Activated CD4-positive, alpha-beta T cell treated with anti-CD3 and anti-CD28 coated beads, Interleukin-2, Interleukin-4, amounts not matched to agents 100 ng/mL and 50 ng/mL, durations not matched to agents 16 hours and 8 hours (primary cell): Measurements from ENCODE around the gene PROSER1.
"Not testable (repeated sequence)": the region's sequence is repeated elsewhere in the genome, so short reads cannot be mapped to it uniquely, and the experiment has no call there.

Experiments used
- DNase-seq: peaks from one replicate; pipeline ENCODE4 v3.0.0-alpha.2; 2020; ENCODE audit warnings: low spot score

Gene PROSER1

DNA sequence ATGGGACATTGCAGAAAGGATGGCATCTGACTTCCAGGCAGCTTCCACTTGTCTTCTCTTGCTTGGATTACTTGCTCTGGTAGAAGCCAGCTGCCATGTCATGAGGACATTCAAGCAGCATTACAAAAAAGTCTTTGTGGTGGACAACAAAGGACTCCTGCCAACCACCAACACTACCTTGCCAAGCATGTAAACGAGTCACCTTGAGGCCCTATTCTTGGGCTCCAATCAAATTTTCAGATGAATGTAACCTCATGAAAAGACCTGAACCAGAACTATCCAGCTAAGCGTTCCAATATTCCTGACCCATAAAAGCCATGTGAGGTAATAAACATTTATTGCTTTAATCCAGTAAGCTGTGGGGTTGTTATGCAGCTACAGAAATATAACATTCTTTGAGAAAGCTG, 12.5 kb downstream of the PROSER1 start:
- no peak for DNase-seq

DNA sequence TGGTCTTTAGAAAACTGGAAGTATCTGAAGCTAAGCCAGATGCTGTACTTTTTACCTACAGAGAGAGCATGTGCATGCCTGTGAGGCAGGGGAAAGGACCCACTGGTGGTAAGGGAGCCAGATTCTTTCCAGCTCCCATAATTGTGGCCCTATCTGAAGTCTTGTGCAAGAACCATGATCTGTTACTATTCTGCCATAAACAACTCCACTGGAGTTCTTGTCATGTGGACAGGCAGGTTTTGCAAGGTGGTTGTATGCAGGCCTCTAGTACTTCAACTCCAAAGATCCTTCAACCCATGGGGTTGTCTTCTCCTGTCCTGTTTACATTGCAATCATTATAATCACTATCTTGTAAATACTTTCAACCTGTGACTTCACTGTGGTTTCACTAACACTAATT, 14.1 kb downstream of the PROSER1 start:
- no peak for DNase-seq

DNA sequence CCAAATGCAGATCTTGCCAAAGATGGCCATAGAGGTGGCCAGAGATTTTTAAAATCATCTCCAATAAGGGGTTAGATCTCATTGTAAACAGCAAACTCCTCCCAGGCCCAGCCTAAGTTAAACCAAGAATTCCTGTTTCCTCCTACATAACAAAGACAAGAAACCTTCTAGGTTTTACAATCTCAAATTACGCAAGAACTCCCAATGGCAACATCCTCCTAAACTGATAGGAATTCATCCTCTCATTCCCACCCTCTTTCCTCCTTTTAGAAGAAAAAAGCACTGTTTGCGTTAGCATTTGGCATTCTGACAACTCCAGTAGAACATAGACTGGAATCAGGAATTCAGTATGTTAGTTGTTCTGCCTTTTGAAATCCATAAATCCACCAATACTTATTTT, 14.6 kb downstream of the PROSER1 start:
- DNase-seq: no peak

DNA sequence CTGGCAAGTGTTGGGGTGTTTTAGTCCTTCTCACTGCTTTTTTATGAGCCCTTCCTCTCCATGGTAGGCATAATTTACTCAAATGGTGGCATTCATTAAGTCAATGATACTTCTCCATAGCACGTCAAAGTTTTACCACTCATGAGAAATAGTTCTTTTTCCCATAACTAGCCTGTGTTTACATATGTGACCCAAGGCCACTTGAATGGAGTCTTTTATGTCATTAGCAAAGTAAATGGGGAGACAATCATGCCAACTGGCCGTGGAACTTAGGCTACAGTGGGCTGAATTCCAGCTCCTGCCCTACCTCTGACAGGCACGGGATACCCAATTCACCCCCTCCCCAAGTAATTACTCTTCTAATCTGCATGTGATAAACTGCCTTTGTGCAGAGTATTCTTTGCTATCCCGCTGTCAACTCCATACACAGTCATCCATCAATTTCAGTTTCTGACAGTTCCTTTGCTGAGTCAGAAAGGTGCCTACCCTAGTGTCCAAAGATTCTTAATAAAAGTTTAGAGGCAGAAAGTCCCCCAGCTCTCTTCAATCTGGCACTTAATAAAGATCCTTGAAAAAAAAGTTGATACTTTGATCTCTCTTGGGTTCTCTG, 16.9 kb downstream of the PROSER1 start:
- DNase-seq: no peak

DNA sequence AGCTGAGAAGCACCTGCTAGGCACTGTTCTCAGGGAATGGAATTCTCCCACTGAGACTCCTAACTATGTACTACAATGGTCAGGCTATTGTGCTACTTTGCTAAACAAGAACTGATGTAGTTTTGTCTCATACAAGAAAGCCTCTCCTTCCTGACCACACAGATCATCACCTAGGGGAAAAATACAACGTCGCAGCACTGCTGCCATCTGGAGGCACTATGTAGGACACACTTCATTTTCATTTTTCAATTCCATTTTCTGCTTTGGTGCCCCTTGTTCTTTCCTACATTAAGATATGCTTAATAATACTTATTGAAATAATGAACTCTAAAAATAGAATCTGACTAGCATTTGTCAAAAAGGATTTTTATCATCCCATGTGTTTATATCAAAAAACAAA, 21.1 kb downstream of the PROSER1 start:
- peak; percentile 51 for DNase-seq

DNA sequence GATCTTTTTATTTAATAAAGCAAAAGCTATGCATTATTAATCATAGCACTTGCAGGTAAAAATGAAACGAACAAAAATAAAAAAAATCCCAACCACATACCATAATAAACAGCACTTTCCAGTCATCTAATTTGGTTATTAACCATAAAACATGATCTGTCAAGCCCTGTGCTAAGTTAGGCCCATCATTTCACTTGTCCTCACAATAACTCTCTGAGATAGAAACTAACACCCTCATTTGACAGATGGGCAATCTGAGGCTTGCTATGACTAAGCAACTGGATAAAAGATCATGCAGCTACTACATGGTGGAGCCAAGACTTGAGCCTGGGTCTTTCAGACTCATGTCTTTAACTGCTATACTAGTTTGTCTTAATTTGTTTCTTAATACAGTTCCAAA, 21.8 kb downstream of the PROSER1 start:
- peak; percentile 60 for DNase-seq

DNA sequence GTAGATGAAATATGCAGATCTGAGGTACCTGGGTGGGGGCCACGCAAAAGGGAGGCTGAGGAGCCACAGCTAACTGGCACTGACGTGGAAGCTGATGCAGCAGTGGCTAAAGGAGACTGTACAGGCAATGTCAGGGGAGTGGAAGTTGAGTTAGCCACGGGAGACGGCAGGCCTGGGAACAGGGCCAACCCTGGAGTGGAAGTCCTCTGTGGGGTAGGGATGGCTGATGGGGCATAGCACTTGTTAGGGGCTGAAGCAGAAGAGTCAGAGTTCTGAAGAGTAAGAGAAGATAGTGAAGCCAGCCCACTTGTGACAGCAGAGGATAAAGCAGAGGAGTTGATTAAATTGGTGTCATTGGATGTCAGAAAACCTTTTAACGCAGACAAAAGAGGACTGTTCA, 24.4 kb downstream of the PROSER1 start:
- no peak for DNase-seq

DNA sequence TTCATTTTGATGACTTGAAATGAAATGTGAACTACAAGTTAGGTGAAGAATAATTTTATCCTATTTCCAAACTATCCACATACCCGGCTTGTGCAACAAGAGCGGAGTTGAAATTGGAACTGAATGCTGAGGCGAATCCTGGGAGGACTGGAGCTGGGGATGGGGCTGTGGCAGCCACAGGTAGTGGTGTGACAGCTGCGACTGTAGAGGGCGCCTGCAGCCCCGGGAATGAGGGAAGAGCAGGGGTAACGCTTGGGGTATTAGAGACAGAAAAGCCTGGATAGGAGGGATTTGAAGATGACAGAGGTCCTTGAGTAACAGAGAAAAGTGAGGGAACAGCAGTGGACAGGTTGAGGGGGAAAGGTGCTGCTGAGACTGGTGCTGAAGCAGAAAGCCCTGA, 25.3 kb downstream of the PROSER1 start:
- no peak for DNase-seq

DNA sequence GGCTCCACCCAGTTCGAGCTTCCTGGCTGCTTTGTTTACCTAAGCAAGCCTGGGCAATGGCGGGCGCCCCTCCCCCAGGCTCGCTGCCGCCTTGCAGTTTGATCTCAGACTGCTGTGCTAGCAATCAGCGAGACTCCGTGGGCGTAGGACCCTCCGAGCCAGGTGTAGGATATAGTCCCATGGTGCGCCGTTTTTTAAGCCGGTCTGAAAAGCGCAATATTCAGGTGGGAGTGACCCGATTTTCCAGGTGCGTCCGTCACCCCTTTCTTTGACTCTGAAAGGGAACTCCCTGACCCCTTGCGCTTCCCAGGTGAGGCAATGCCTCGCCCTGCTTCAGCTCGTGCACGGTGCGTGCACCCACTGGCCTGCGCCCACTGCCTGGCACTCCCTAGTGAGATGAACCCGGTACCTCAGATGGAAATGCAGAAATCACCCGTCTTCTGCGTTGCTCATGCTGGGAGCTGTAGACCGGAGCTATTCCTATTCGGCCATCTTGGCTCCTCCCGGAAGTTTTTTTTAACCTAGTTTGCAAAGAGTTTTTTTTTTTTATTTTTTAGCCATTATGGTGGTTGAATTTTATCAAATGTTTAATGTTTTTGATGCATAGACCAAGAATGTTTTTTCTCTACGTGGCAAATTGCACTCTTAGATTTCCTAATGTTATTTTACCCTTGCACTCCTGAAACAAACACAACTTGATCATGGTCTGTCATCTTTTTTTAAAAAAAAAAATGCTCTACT, 31.3 kb downstream of the PROSER1 start:
- not testable (repeated sequence) for DNase-seq

DNA sequence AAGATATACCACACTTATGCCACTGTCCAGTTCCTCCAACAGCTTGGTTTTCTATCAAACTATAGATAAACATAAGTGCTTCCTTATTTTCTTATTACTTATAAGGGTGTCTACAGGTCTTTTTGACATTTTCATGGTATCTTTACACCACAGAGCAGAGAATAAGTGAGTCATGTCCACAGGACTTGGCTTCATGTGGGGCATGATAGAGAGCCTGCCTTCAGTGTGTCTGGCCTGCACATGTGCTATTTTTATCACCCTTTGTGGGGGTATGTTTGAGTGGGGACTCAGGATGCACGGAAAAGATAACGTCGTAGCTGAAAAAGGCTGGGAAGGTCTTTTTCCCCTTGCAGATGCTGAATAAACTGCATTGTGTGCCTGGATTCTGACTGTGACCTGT, 39.1 kb downstream of the PROSER1 start:
- DNase-seq: no peak

DNA sequence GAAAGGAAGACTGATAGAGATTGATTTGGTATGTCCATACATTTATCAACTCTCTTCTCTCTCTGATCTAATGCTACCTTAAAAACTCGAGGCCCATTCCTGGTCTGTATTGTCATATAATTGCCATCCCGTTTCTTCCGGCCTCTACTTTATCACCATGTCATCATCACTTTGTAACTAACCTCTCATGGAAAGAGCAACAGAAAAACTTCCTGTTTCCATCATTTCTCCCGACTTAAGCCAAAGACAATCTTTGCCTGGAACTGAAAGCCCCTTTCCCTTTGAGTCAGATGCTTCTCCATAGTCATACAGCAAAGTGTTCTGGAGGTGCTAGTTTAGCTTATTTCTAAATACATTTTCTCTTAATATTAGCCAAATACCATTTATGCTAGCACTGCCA, 44.5 kb downstream of the PROSER1 start:
- no peak for DNase-seq

DNA sequence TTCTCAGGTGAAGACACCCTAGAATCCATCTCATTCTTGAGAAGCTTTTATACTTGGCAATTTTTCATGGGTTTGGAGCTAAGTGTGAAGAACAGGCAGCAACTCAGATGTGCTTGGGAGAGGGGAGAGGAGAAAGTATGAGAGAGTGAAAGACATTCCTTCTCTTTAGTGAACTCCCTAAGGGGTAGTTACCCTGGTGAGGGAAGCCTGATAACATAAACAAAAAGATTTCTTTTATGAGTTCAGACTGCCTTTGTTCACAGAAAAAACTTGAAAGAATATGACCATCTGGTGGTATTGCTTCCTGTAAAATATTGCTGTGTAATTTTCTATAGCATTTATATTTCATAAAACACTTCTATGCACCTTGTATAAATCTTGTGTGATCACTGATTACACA, 47.2 kb downstream of the PROSER1 start, which contains the start of gene STOML3:
Gene STOML3, minus strand, starts transcription at position 139 of the 400 bp plus-strand sequence. Its CDS starts 110 bp downstream, at position 29.
- no peak for DNase-seq

DNA sequence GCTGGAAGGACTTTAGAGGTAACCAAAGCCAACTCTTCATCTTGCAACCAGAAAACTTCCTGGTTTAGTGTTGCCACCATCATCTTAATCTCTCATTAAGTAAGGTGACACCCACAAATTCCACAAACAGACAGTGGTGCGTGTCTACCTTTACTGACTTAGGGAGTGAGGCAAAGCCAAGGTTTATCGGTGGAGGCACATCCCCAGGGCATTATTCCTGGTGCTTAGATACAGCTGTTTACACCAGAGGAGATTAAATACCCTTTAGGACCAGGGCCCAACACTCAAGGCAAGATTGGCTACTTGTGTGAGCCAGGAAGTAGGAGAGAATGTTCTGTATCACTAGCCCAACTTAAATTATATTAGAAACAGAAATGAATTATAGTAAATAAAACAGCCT, 56.8 kb downstream of the PROSER1 start:
- no peak for DNase-seq

DNA sequence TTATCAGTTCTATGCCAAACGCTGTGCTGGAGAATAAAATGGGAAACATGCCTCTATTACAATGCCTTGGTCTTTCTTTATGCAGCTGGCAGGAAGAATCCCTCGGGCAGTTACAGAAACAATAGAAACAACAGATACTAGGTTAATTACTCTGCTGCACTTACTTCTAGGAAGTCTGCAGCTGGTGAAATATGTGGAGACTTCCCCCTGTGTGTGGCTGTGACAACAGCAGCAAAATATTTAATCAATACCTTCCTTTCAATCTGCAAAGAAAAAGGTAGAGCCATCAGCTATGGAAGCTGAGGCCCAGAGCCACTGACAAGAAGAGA, 57.2 kb downstream of the PROSER1 start:
- DNase-seq: no peak

DNA sequence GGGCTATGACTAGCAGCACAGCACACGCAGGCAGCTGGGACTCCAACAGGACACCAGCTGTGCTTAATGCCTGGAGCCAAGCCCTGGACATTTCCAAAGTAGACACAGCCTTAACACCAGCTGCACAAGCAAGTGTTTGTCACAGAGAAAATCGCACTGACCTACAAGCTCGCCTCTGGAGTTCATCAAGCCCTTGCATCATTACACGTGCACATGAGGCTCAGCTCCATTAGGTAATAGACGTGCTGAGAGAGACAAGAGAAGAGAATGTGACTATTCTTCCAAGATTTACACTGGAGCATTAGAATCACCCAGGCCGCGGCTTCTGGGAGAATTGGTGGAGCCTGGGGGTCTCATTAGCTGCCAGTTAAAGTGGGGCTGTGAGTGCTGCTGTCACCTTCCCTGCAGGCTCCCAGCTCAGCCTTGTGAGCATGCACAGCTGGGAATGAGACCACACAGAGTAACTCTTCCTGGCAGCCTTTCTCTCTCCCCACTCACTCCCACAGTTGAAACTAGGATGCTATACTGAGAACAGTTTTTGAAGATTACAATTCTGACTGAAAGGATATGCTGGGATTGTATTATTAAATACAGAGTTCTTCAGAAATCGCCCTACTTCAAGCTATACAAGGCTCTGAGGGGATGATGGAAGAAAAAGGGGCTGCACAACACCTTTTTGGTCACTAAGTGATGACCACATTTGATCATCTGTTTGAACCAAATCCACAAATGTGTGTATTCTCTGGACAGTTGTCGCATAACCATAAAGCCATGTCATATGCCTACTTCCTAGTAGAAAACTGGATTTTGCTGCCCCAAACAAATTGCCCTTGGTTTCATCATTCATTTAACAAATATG, 57.8 kb downstream of the PROSER1 start:
- DNase-seq: no peak

DNA sequence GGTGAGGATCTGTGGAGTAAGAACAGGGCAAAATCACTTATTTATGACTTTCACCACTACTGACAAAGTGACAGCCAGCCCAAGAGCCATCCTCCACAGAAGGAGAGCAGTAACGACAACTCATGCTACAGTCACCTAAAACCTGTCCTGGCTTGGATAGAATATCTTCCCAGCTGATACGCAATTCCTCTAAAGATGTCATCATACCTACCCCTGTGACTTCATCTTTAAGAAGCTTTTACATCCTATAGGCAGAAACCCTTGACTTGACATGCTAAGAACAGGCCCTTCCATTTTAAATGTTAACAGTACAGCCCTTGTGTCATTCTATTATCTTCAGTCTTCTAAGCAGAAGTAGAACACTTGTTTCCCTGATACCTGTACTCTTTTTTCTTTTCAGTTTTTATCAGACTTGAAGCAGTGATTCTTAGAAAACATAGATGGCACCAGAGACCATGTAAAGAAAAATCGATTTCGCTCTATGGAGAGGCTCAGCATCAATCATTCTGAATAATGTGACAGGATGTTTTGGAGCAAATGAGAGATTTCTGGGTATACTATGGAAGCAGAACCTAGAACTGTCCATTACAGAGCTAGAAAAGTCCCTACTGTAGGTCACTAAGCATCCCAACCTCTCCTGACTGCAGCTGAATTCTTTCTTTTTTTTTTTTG, 67.4 kb downstream of the PROSER1 start:
- no peak for DNase-seq

DNA sequence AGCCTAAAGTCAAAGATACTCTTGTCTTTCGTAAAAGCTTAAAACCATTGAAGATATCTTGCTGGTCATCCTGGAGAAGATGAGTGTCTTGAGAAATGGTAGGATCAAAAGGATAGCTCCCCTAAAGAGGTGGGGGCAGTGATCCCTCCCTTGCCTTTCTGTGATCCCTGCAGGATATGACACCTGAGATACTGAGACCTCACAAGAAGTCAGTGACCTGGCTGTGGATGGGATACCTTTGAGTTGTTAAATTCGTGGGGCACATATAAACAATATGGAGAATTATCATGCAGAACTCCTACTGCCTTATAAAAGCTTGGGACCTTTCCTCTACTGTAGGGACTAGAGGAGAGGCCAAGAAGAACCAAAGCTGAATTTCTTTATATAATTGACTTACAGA, 68.7 kb downstream of the PROSER1 start:
- DNase-seq: no peak

DNA sequence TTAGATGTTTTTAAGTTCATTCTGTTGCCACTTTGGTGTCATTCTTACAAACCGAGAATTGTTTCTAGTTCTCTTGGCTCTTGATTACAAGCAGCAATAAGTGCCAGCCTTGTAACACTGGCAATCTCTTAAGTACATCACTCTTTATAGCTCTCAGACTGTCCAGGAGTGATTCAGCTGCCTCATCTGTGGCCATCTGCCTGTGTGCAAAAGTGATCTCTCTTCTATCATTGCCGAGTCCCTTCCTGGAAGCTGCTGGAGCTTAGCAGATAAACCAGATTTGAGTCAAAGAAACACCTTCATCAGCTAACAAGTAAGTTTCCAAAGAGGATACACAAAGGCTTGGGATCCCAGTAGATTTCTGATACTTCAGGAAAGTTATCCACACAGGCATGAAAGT, 70.4 kb downstream of the PROSER1 start:
- DNase-seq: no peak

DNA sequence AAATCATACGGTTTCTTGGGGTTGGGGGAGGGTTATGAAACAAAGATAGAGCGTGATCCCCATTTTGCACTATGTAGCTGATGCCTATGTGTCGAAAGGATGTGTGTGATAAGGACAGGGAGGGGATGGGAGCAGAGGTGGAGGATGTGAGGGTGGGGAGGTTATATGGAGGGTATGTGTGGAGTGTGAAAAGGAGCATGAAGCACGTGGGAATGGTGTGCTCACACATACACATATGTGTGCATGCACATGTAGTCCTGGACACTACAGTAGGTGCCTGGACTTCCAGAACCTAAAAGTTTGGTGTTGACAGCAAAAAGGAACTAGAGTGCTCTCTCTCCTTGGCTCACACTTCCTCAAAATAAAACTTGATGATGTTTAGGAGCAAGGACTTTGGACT, 72.6 kb downstream of the PROSER1 start:
- DNase-seq: no peak

DNA sequence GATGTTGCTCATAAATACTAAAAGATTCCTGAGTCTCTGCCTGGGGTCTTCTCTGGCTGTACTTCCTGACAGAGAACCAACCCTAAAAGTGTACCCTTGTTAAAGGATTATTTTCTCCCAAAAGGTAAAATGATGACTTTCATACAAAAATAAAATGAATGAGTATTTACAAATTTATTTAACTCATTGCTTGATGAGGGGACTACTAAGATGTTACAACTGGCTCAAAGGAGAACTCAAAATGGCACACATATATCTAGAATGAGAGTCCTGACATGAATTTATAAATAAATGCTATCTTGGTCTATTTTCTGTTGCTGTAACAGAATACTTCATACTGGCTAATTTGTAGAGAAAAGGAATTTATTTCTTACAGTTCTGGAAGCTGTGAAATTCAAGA, 77.7 kb downstream of the PROSER1 start:
- no peak for DNase-seq
